Activated T-helper 17 cell treated with anti-CD3 and anti-CD28 coated beads, Interleukin-2, amount 50 U/mL, for 72 hours (primary cell): ENCODE data around the gene MAP3K2. TPM values are rescaled to one million over a fixed set of nuclear protein-coding genes. Genes with fewer than 3 reads are reported as not detected.

Source experiments
- ATAC-seq: fragments of 150-1000 bp; cut with Tn5 transposase; replicated peaks from 2 replicates; pipeline ENCODE4 v1.10.0; 2021; ENCODE audit warnings: mild to moderate bottlenecking, moderate library complexity
- H3K27ac Mint-ChIP-seq: one replicate; pipeline ENCODE4 v1.8.0; 2022; ENCODE audit warnings: mixed read lengths
- H3K27me3 Mint-ChIP-seq: one replicate; pipeline ENCODE4 v1.8.0; 2022; ENCODE audit warnings: mixed read lengths
- H3K36me3 Mint-ChIP-seq: one replicate; pipeline ENCODE4 v1.8.0; 2022; ENCODE audit warnings: low read depth, mild to moderate bottlenecking, mixed read lengths
- H3K4me1 Mint-ChIP-seq: one replicate; pipeline ENCODE4 v1.8.0; 2022; ENCODE audit warnings: mixed read lengths
- H3K4me3 Mint-ChIP-seq: one replicate; pipeline ENCODE4 v1.8.0; 2022; ENCODE audit warnings: mild to moderate bottlenecking, mixed read lengths
- H3K9me3 Mint-ChIP-seq: one replicate; pipeline ENCODE4 v1.8.0; 2022; ENCODE audit warnings: mixed read lengths
- total RNA-seq, 2 donors: library from RNA; stranded (reverse); gene quantifications; one replicate each; pipeline ENCODE4 v1.2.3, GENCODE V29; 2022

Gene MAP3K2
- total RNA-seq, 2 donors from 2014 or later, result 44.9 to 92.5 TPM

DNA sequence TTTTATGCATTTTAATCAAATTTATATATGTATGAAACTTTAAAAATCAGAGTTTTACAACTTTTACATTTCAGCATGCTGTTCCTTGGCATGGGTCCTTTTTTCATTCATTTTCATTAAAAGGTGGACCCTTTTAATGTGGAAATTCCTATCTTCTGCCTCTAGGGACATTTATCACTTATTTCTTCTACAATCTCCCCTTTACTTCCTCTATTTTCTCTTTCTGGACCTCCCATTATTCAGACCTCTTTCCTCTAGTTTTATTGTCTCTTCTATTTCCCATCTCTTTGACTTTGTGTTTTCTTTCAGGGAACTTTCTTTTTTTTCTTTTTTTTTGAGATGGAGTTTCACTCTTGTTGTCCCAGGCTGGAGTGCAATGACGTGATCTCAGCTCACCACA, 36.1 kb upstream of the MAP3K2 start:
- H3K27me3 Mint-ChIP-seq, result peaks cover 37% of the 10 kb centered on the region

DNA sequence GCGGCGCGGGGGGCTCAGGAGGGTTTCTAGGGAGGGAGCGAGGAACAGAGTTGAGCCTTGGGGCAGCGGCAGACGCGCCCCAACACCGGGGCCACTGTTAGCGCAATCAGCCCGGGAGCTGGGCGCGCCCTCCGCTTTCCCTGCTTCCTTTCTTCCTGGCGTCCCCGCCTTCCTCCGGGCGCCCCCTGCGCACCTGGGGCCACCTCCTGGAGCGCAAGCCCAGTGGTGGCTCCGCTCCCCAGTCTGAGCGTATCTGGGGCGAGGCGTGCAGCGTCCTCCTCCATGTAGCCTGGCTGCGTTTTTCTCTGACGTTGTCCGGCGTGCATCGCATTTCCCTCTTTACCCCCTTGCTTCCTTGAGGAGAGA, 35.7 kb upstream of the MAP3K2 start:
- Mint-ChIP-seq H3K9me3 (no peaks in the 10 kb centered on the region), H3K4me3 (peak overlapping the region; percentile 41), H3K27ac (no peak overlapping the region), H3K36me3 (no peaks in the 10 kb centered on the region), H3K27me3 (peaks cover 37% of the 10 kb centered on the region), H3K4me1 (no peaks in the 10 kb centered on the region)
- peak; percentile 46 for ATAC-seq

More for the DNA sequence above, 36.1 kb upstream of the MAP3K2 start:
- Mint-ChIP-seq H3K9me3 (no peaks in the 10 kb centered on the region), H3K4me3 (peak overlapping the region; percentile 41), H3K36me3 (no peaks in the 10 kb centered on the region), H3K27ac (no peak overlapping the region), H3K4me1 (no peaks in the 10 kb centered on the region)
- ATAC-seq, result no peak

- H3K9me3 Mint-ChIP-seq, result no peaks in the 10 kb centered on the region
- no peaks in the 10 kb centered on the region for H3K36me3 Mint-ChIP-seq
- H3K27me3 Mint-ChIP-seq, result peaks cover 37% of the 10 kb centered on the region
- peak overlapping the region; percentile 41 for H3K4me3 Mint-ChIP-seq
- no peak overlapping the region for H3K27ac Mint-ChIP-seq
- peak; percentile 42 for ATAC-seq
- H3K4me1 Mint-ChIP-seq, result no peaks in the 10 kb centered on the region
These were observed 35.0 kb upstream of the MAP3K2 start for GRCh38 chr2:127422559-127423477.

GRCh38 chr2:127421871-127422558, 34.2 kb upstream of the MAP3K2 start:
- Mint-ChIP-seq H3K9me3 (no peaks in the 10 kb centered on the region), H3K36me3 (no peaks in the 10 kb centered on the region), H3K4me3 (peak overlapping the region; percentile 41), H3K4me1 (peaks cover under 1% of the 10 kb centered on the region), H3K27ac (no peak overlapping the region), H3K27me3 (peaks cover 37% of the 10 kb centered on the region)
- ATAC-seq, result no peak

DNA sequence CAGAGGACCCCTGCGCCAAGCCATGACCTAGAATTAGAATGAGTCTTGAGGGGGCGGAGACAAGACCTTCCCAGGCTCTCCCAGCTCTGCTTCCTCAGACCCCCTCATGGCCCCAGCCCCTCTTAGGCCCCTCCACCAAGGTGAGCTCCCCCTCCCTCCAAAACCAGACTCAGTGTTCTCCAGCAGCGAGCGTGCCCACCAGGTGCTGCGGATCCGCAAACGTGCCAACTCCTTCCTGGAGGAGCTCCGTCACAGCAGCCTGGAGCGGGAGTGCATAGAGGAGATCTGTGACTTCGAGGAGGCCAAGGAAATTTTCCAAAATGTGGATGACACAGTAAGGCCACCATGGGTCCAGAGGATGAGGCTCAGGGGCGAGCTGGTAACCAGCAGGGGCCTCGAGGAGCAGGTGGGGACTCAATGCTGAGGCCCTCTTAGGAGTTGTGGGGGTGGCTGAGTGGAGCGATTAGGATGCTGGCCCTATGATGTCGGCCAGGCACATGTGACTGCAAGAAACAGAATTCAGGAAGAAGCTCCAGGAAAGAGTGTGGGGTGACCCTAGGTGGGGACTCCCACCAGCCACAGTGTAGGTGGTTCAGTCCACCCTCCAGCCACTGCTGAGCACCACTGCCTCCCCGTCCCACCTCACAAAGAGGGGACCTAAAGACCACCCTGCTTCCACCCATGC, 33.5 kb upstream of the MAP3K2 start:
- Mint-ChIP-seq H3K9me3 (no peaks in the 10 kb centered on the region), H3K36me3 (no peaks in the 10 kb centered on the region), H3K27ac (no peak overlapping the region), H3K4me3 (no peak overlapping the region), H3K27me3 (peaks cover 37% of the 10 kb centered on the region), H3K4me1 (peaks cover 6% of the 10 kb centered on the region)
- no peak for ATAC-seq

DNA sequence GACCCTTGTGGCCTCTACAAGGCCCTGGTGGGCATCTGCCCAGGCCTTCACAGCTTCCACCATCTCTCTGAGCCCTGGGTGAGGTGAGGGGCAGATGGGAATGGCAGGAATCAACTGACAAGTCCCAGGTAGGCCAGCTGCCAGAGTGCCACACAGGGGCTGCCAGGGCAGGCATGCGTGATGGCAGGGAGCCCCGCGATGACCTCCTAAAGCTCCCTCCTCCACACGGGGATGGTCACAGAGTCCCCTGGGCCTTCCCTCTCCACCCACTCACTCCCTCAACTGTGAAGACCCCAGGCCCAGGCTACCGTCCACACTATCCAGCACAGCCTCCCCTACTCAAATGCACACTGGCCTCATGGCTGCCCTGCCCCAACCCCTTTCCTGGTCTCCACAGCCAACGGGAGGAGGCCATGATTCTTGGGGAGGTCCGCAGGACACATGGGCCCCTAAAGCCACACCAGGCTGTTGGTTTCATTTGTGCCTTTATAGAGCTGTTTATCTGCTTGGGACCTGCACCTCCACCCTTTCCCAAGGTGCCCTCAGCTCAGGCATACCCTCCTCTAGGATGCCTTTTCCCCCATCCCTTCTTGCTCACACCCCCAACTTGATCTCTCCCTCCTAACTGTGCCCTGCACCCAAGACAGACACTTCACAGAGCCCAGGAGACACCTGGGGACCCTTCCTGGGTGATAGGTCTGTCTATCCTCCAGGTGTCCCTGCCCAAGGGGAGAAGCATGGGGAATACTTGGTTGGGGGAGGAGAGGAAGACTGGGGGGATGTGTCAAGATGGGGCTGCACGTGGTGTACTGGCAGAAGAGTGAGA, 32.5 kb upstream of the MAP3K2 start:
- peaks cover 28% of the 10 kb centered on the region for H3K27me3 Mint-ChIP-seq
- no peak for ATAC-seq
- no peaks in the 10 kb centered on the region for H3K36me3 Mint-ChIP-seq
- H3K4me1 Mint-ChIP-seq, result peaks cover 6% of the 10 kb centered on the region
- no peak overlapping the region for H3K27ac Mint-ChIP-seq
- no peak overlapping the region for H3K4me3 Mint-ChIP-seq
- no peaks in the 10 kb centered on the region for H3K9me3 Mint-ChIP-seq

DNA sequence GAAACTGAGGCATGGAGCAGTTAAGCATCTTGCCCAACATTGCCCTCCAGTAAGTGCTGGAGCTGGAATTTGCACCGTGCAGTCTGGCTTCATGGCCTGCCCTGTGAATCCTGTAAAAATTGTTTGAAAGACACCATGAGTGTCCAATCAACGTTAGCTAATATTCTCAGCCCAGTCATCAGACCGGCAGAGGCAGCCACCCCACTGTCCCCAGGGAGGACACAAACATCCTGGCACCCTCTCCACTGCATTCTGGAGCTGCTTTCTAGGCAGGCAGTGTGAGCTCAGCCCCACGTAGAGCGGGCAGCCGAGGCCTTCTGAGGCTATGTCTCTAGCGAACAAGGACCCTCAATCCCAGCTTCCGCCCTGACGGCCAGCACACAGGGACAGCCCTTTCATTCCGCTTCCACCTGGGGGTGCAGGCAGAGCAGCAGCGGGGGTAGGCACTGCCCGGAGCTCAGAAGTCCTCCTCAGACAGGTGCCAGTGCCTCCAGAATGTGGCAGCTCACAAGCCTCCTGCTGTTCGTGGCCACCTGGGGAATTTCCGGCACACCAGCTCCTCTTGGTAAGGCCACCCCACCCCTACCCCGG, 31.8 kb upstream of the MAP3K2 start:
- Mint-ChIP-seq H3K4me3 (no peak overlapping the region), H3K36me3 (no peaks in the 10 kb centered on the region), H3K4me1 (peaks cover 6% of the 10 kb centered on the region), H3K9me3 (no peaks in the 10 kb centered on the region), H3K27ac (no peak overlapping the region), H3K27me3 (peaks cover 25% of the 10 kb centered on the region)
- ATAC-seq, result no peak

DNA sequence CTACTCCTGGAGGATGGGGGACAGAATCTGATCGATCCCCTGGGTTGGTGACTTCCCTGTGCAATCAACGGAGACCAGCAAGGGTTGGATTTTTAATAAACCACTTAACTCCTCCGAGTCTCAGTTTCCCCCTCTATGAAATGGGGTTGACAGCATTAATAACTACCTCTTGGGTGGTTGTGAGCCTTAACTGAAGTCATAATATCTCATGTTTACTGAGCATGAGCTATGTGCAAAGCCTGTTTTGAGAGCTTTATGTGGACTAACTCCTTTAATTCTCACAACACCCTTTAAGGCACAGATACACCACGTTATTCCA, 31.3 kb upstream of the MAP3K2 start:
- Mint-ChIP-seq H3K4me3 (no peak overlapping the region), H3K4me1 (peaks cover 6% of the 10 kb centered on the region), H3K27me3 (peaks cover 25% of the 10 kb centered on the region), H3K9me3 (no peaks in the 10 kb centered on the region), H3K36me3 (no peaks in the 10 kb centered on the region), H3K27ac (no peak overlapping the region)
- no peak for ATAC-seq

GRCh38 chr2:127418300-127419111, 30.7 kb upstream of the MAP3K2 start, which contains the start of gene PROC:
TSS of gene PROC (plus strand) at chr2:127418427. CDS start at chr2:127419943, 1,516 bp downstream.
- ATAC-seq, result no peak
- Mint-ChIP-seq H3K4me3 (peak within 1 kb of the TSS; percentile 76), H3K4me1 (peaks cover 6% of the 10 kb centered on the region), H3K27me3 (peaks cover 19% of the 10 kb centered on the region), H3K27ac (no peak within 1 kb of the TSS), H3K36me3 (no peaks in the 10 kb centered on the region), H3K9me3 (no peaks in the 10 kb centered on the region)

- Mint-ChIP-seq H3K36me3 (no peaks in the 10 kb centered on the region), H3K9me3 (no peaks in the 10 kb centered on the region), H3K27me3 (peaks cover 17% of the 10 kb centered on the region), H3K4me3 (peak overlapping the region; percentile 76), H3K4me1 (peaks cover 6% of the 10 kb centered on the region), H3K27ac (no peak overlapping the region)
- no peak for ATAC-seq
These were observed 29.6 kb upstream of the MAP3K2 start for GRCh38 chr2:127417406-127417805.

DNA sequence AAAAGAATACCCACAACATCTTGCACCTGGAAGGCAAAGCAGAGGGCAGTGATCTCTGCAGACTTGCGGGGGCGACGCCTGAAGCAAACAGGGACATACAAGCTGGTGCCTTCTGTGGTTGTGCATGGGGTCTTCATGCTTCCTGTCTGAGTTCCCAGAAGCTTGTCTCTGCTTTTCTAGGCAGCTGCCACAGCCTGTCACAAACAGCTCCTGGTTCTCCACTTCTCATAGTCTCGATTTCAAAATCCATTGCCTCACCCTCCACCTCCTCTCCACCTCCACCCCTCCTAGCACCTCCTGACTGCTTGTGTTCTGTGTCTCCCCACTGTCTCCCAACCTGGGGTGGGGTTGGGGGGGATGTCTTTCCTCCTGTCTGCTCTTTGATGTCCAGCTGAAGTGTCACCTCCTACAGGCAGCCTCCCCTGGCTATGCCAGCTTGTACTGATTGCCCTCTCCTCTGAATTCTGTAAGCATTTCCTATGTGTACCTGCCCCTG, 28.8 kb upstream of the MAP3K2 start:
- H3K9me3 Mint-ChIP-seq, result no peaks in the 10 kb centered on the region
- ATAC-seq, result peak; percentile 3
- H3K27me3 Mint-ChIP-seq, result peaks cover 11% of the 10 kb centered on the region
- no peaks in the 10 kb centered on the region for H3K36me3 Mint-ChIP-seq
- H3K4me3 Mint-ChIP-seq, result peak overlapping the region; percentile 76
- peaks cover 12% of the 10 kb centered on the region for H3K4me1 Mint-ChIP-seq
- no peak overlapping the region for H3K27ac Mint-ChIP-seq

GRCh38 chr2:127415593-127416505, 28.1 kb upstream of the MAP3K2 start:
- Mint-ChIP-seq H3K27ac (no peak overlapping the region), H3K27me3 (peaks cover 4% of the 10 kb centered on the region), H3K9me3 (no peaks in the 10 kb centered on the region), H3K4me1 (peaks cover 16% of the 10 kb centered on the region), H3K36me3 (no peaks in the 10 kb centered on the region), H3K4me3 (peak overlapping the region; percentile 76)
- ATAC-seq, result peak; percentile 92
